Nucleus accumbens (tissue), 56 donors: ENCODE data around the gene NPAS3.

Experiments used
- DNase-seq, 56 donors: peaks; one replicate each; lab custom pipeline; 2025; lab: John Stamatoyannopoulos, UW

The NPAS3 gene

GRCh38 chr14:33455654-33456345 lies 517.1 kb downstream of the NPAS3 start:
- DNase-seq = no peak

DNA sequence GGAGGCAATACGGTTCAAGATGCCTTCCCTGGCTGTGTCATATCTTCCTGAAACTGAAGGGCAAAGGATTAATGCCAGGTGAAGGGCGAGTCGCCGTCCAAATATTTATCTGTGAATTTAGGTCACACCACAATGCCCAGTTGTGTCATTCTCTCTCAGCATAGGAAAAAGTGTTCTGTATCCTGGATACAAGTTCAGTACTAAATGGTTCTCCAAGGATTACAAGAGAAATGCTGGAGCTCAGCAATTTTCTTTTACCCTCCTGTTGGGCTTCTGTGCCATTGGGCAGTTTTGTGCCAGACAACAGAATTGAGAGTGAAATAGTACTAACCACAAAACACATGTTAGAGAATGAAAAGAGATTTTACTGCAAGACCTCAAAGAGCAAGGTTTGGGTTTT lies 518.3 kb downstream of the NPAS3 start:
- DNase-seq = peak in 4 of 56 donors; percentile 8 to 17 (median 8)

DNA sequence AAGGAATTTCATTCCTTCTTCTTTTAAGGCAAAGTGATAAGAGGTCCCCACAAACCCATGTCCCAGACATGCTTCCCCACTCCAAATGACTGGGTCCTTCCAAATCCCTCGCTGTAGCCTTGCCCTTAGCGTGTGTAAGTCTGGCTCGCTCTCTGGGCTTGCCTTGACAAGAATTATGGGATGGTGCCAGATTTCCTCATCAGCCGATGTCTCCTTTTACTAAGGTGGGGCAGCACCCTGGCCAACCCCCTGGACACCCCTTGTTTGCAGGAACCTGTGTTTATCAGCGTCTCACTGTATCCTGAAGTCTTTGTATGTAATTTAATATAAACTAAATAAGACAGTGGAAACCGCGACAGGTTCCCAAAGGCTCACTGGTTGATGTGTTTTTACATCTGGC lies 518.9 kb downstream of the NPAS3 start:
- DNase-seq = peak in 1 of 56 donors; percentile 8

- DNase-seq = no peak
These were observed 521.5 kb downstream of the NPAS3 start for GRCh38 chr14:33460164-33460563.

DNA sequence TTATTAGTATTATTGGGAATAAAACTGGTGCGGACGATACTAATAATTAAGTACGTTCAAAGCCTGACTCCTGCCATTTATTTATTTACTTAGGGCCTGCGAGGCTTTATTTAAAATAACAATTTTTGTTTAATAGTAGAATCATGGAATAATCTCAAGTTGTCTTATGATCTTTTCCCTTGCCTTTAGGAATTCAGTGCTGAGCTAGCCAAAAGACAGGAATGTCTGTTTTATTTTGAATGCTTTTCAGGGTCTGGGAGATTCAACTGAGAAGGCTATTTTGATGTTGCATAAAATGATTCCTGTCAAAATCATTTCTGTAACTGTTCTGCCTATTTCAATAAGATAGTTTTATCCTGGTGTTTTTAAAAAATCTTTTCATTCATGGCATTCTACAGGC lies 522.4 kb downstream of the NPAS3 start:
- DNase-seq = no peak

- DNase-seq = no peak
These were observed 525.1 kb downstream of the NPAS3 start for GRCh38 chr14:33463731-33464130.

DNA sequence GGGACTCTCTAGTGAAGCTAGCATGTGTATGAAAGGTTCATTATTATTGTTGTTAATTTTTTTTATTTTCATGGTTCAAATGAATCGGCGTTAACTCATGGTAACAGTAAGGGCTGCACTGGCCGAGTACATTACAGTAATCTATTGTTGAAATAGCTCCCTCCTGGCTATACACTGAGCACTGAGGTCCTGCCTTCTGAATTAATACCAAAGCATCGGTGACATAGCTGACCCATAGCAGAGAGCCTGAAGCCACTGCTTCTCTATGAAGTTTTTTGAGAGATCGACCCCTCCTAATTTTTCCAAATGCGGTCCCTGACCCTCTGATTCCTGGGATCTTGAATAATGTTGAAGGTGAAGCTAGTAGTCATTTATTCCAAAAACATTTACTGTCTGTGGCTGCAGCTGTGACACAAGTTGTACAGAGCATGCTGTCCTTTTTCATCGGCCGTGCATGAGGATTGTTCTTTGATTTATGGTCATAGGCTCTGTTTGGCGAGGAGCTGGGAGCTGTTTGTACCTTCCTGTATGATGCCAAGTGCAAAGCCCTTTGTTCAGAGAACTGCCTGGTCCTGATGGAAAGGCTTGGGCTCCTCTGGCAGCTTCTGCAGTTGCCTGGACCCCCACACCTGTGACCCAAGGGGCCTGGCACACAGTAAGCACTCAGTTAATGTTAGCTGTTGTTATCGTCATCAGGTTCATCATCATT lies 525.7 kb downstream of the NPAS3 start:
- no peak for DNase-seq

GRCh38 chr14:33465846-33466700 lies 527.4 kb downstream of the NPAS3 start:
- no peak for DNase-seq

GRCh38 chr14:33467971-33468370 lies 529.3 kb downstream of the NPAS3 start:
- DNase-seq = no peak

- DNase-seq = no peak
These were observed 531.2 kb downstream of the NPAS3 start for GRCh38 chr14:33469898-33470297.

DNA sequence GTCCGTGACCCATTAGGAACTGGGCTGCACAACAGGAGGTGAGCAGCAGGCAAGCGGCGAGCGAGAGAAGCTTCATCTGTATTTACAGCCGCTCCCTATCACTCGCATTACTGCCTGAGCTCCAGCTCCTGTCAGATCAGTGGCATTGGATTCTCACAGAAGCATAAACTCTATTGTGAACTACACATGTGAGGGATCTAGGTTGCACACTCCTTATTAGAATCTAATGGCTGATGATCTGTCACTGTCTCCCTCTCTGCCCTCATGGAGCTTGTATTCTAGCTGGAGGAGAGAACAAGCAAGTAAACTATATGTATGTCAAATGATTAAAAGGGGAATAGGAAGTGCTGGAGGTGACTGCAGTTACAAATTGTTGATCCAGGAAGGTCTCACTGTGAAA lies 533.1 kb downstream of the NPAS3 start:
- no peak for DNase-seq

DNA sequence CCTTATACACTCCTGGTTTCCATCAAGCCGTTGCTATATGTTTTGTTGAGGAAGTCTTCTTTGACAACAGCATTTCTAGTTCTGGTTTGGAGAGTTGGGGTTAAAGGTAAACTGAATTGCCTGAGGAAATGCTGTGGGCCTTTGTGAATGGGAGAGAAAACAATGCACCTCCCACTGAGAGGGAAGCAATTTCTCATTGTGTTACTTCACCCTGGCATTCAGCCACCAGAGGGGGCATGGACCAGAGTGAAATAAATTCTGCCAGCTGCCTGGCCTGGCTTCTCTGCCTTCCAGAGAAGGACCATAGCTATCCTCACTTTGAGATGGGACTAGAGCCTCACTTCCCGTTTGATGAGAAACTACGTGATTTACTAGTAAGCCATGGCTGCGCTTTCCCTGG lies 536.9 kb downstream of the NPAS3 start:
- peak in 46 of 56 donors; percentile 6 to 83 (median 42) for DNase-seq

GRCh38 chr14:33477797-33478196 lies 539.1 kb downstream of the NPAS3 start:
- DNase-seq = peak in 30 of 56 donors; percentile 6 to 85 (median 32)

DNA sequence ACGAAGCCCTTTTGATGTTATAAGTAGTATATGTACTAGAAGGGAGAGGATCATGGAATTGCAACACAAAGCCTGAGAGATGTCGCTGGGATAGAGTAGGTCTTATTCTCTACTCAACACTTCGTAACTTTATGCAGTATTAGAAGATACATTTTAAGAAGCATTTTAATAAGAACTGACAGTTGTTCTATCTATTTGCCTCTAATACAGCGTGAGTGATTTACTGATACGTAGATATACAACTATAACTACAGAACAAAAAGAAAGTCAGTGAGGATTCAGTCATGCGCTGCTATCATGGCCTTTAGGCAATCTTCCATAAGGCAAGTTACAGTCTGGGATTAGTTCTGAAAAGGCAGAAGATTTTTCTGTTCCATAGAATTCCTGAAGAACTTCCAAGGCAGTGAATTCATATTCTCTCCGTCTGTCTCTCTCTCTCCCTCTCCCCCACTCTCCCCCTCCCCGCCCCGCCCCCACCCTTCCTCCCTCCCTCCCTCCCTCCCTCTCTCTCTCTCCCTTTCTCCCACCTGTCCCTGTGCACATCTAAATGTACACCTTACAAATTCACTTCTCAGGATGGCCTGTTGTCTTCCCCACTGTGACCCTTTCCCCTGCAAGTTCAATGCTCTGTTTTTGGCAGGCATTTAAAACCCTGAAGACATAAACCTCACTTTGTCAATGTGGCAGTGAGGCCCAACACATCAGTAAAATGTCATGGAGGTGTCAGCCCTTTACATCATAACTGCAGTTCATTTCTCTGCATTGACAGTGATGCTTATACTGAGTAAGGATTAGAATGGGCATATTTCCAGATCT lies 541.6 kb downstream of the NPAS3 start:
- DNase-seq = no peak

DNA sequence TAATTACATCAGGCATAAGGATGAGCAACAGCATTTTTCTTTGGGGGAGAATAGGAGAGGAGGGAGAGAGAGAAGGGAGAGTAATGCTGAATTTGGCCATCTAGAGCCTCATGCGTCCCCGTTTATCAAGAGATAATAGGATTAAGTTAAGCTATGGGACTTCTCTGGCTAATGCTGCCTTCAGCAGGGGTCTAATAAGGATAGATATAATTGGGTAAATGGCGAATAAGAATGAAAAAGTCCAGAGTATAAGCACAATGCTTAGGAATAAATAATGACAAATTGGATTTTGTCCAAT lies 542.2 kb downstream of the NPAS3 start:
- no peak for DNase-seq

DNA sequence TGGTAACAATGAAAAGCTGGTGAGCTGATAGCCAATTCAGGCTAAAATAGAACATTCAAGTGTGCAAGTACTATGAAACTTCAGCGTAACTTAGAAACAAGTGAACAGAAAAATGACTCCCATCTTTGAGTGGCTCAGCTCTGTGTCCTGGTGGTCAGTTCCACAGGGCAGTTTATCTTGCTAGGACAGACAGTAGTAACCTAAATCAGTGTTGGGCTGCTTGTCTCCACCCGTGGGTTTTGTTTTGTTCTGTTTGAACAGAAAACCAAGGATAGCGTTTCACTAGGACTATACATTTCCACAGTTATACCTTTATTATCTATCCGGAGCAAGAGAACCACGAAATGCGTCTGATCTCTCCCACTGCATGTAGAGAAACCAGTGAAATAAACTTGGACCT lies 544.4 kb downstream of the NPAS3 start:
- DNase-seq = no peak

DNA sequence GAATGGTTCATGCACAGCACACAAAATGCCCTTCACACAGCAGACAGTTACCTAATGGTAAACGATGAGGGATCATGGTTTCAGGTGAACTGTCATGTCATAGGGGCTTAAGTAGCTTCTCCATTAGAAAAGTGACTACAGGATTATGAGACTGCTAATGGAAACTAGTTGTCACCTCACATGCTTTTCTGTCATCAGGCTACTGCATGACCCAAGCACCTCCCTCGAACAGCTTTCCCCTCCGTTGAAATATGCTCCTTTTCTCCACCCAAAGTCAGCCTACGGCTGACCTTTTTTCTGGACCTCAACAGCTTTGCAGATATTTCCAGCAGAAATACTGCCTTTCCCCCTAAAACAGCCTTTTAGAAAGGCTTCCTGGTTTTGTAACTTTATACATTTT lies 544.9 kb downstream of the NPAS3 start:
- no peak for DNase-seq

DNA sequence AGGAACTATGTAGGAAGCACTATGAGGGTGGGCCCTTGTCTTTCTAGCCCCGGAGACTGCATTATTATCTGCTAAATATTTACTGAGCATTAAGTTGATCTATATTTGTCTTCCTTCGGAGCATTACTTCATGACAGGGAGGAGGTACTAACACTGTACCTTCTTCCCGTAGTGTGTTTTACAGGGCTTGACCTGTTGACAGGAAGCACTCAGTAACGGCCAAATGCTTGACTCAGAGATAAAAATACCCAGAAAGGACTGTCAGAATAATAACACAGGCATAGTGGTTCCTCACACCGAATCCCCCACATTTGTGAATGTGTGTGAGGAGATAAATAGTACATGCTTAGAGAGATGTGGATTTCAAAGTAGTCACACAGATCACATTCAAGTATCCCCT lies 545.6 kb downstream of the NPAS3 start:
- DNase-seq = no peak

DNA sequence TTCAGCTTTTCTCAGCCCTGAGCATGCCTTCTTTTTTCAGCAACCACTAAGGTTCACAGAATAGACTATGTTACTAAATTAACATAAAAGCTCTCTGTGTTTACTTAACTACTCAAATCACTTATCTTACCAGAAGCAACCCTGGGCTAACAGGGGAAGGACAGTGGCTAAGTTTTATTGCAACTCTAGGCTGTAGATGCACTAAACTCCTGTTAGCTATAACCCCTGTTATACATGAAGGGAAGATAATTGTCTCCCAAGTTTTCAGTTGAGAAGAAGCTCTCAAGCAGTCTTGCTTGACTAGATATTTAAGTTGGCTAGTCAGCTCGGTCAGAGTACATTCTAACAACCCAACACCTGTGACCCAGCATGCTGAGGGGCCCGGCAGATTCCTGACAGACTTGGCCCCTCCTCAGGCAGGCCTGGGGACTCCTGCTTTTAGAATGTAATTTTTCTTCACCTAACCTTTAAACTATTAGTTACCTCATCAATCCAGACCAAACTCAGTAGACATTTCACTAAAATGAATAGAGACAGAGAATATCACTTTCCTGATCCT lies 547.7 kb downstream of the NPAS3 start:
- DNase-seq = no peak

DNA sequence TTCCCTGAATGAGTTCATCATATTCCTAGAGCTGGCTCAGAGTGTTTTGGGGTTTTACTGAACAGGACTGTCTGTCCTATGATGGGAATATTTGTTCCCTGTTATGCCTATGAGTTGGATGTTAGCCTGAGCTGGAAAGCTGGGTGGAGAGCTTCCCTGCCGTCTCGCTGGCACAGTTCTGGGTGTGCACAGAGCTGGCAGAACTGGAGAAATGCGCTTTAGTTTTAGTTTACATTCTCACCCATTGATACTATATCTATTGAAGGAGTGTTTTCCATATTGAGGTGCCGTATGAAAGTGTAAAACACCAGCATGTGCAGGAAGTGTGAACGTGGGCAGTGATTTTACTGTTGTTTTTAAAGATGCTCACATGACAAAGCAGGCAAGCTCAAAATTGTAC lies 549.9 kb downstream of the NPAS3 start:
- DNase-seq = no peak
